OCI-LY7 (cell line): ENCODE results near the gene ZNF775.

Experiments
- EZH2phosphoT487 ChIP-seq: fragments of 200-600 bp; sonication (generic); IDR thresholded peaks from 2 replicates; pipeline ENCODE4 v1.6.1; 2018; ENCODE audit warnings: low read depth, borderline replicate concordance, mild to moderate bottlenecking, mixed run types, antibody characterized with exemption, low read length, moderate library complexity, mixed read lengths
- TF ChIP-seq, protein P1 (sequence below): fragments of 200-600 bp; sonication (generic); conservative IDR thresholded peaks from 2 replicates; pipeline ENCODE4 v1.5.1; 2014; ENCODE audit warnings: mild to moderate bottlenecking, antibody characterized with exemption, low read length, moderate library complexity, mixed read lengths

- TF ChIP-seq, protein P1, sequence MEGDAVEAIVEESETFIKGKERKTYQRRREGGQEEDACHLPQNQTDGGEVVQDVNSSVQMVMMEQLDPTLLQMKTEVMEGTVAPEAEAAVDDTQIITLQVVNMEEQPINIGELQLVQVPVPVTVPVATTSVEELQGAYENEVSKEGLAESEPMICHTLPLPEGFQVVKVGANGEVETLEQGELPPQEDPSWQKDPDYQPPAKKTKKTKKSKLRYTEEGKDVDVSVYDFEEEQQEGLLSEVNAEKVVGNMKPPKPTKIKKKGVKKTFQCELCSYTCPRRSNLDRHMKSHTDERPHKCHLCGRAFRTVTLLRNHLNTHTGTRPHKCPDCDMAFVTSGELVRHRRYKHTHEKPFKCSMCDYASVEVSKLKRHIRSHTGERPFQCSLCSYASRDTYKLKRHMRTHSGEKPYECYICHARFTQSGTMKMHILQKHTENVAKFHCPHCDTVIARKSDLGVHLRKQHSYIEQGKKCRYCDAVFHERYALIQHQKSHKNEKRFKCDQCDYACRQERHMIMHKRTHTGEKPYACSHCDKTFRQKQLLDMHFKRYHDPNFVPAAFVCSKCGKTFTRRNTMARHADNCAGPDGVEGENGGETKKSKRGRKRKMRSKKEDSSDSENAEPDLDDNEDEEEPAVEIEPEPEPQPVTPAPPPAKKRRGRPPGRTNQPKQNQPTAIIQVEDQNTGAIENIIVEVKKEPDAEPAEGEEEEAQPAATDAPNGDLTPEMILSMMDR = no peak
- no peak for TF ChIP-seq EZH2phosphoT487
Measured at GRCh38 chr7:150338166-150338829, 40.8 kb upstream of the ZNF775 start.
